ENCODE data around the gene PTPRG. TPM values are rescaled to one million over a fixed set of nuclear protein-coding genes. Genes with fewer than 3 reads are reported as not detected.

PTPRG gene
- total and polyA plus RNA-seq, 2 donors, result 22.7 to 95.3 TPM

GRCh38 chr3:61890167-61890566 is 328.8 kb downstream of the PTPRG start:
- WGBS, result 89% methylated on average over 3 of the region's 3 CpGs
- H3K36me3 ChIP-seq (ENCODE audit: insufficient read depth), result no peaks in the 10 kb centered on the region
- DNase-seq (ENCODE audit: extremely low spot score), result no peak
- H3K4me1 ChIP-seq (ENCODE audit: insufficient read depth), result peaks cover 2% of the 10 kb centered on the region
- H3K4me3 ChIP-seq (ENCODE audit: low read depth, low read length), result no peak overlapping the region
- no peak overlapping the region for H3K27ac ChIP-seq (ENCODE audit: low read depth)

- WGBS, result 93% methylated on average over 2 of the region's 2 CpGs
- Histone ChIP-seq H3K4me3 (ENCODE audit: low read depth, low read length) (no peak overlapping the region), H3K27ac (ENCODE audit: low read depth) (no peak overlapping the region), H3K4me1 (ENCODE audit: insufficient read depth) (peaks cover 4% of the 10 kb centered on the region), H3K36me3 (ENCODE audit: insufficient read depth) (no peaks in the 10 kb centered on the region)
- no peak for DNase-seq (ENCODE audit: extremely low spot score)
Measured at GRCh38 chr3:61890586-61890985, 329.2 kb downstream of the PTPRG start.

GRCh38 chr3:61892891-61893290 is 331.5 kb downstream of the PTPRG start:
- Histone ChIP-seq H3K4me3 (ENCODE audit: low read depth, low read length) (no peak overlapping the region), H3K27ac (ENCODE audit: low read depth) (no peak overlapping the region), H3K4me1 (ENCODE audit: insufficient read depth) (peaks cover 4% of the 10 kb centered on the region), H3K36me3 (ENCODE audit: insufficient read depth) (no peaks in the 10 kb centered on the region)
- no peak for DNase-seq (ENCODE audit: extremely low spot score)
- WGBS, result 83% methylated on average over 4 of the region's 4 CpGs

GRCh38 chr3:61893840-61894566 is 332.6 kb downstream of the PTPRG start:
- no peaks in the 10 kb centered on the region for H3K36me3 ChIP-seq (ENCODE audit: insufficient read depth)
- no peak overlapping the region for H3K4me3 ChIP-seq (ENCODE audit: low read depth, low read length)
- no peak for DNase-seq (ENCODE audit: extremely low spot score)
- 69% methylated on average over 5 of the region's 5 CpGs for WGBS
- peaks cover 4% of the 10 kb centered on the region for H3K4me1 ChIP-seq (ENCODE audit: insufficient read depth)
- no peak overlapping the region for H3K27ac ChIP-seq (ENCODE audit: low read depth)

- Histone ChIP-seq H3K4me3 (ENCODE audit: low read depth, low read length) (no peak overlapping the region), H3K4me1 (ENCODE audit: insufficient read depth) (peaks cover 4% of the 10 kb centered on the region), H3K27ac (ENCODE audit: low read depth) (no peak overlapping the region), H3K36me3 (ENCODE audit: insufficient read depth) (no peaks in the 10 kb centered on the region)
- DNase-seq (ENCODE audit: extremely low spot score), result peak; percentile 59
- 29% methylated on average over 7 of the region's 7 CpGs for WGBS
Measured at GRCh38 chr3:61894988-61895935, 333.9 kb downstream of the PTPRG start.

- no peak for DNase-seq (ENCODE audit: extremely low spot score)
- Histone ChIP-seq H3K4me3 (ENCODE audit: low read depth, low read length) (no peak overlapping the region), H3K27ac (ENCODE audit: low read depth) (no peak overlapping the region), H3K36me3 (ENCODE audit: insufficient read depth) (no peaks in the 10 kb centered on the region), H3K4me1 (ENCODE audit: insufficient read depth) (peaks cover 4% of the 10 kb centered on the region)
- WGBS, result 93% methylated on average over 2 of the region's 2 CpGs
Measured at GRCh38 chr3:61896251-61896650, 334.9 kb downstream of the PTPRG start.

- no peak overlapping the region for H3K27ac ChIP-seq (ENCODE audit: low read depth)
- H3K36me3 ChIP-seq (ENCODE audit: insufficient read depth), result no peaks in the 10 kb centered on the region
- H3K4me1 ChIP-seq (ENCODE audit: insufficient read depth), result peaks cover 4% of the 10 kb centered on the region
- H3K4me3 ChIP-seq (ENCODE audit: low read depth, low read length), result no peak overlapping the region
- WGBS, result 91% methylated on average over 2 of the region's 2 CpGs
- DNase-seq (ENCODE audit: extremely low spot score), result no peak
Measured at GRCh38 chr3:61897848-61898247, 336.5 kb downstream of the PTPRG start.

- H3K27ac ChIP-seq (ENCODE audit: low read depth), result no peak overlapping the region
- peaks cover 4% of the 10 kb centered on the region for H3K4me1 ChIP-seq (ENCODE audit: insufficient read depth)
- no peak overlapping the region for H3K4me3 ChIP-seq (ENCODE audit: low read depth, low read length)
- DNase-seq (ENCODE audit: extremely low spot score), result no peak
- WGBS, result 89% methylated on average over 9 of the region's 9 CpGs
- no peaks in the 10 kb centered on the region for H3K36me3 ChIP-seq (ENCODE audit: insufficient read depth)
Measured at GRCh38 chr3:61899700-61900462, 338.5 kb downstream of the PTPRG start.

GRCh38 chr3:61901496-61901895 is 340.1 kb downstream of the PTPRG start:
- H3K4me1 ChIP-seq (ENCODE audit: insufficient read depth), result no peaks in the 10 kb centered on the region
- DNase-seq (ENCODE audit: extremely low spot score), result no peak
- H3K36me3 ChIP-seq (ENCODE audit: insufficient read depth), result no peaks in the 10 kb centered on the region
- WGBS, result 95% methylated on average over 2 of the region's 2 CpGs
- H3K27ac ChIP-seq (ENCODE audit: low read depth), result no peak overlapping the region
- H3K4me3 ChIP-seq (ENCODE audit: low read depth, low read length), result no peak overlapping the region

- 70% methylated on average over 2 of the region's 2 CpGs for WGBS
- no peak overlapping the region for H3K4me3 ChIP-seq (ENCODE audit: low read depth, low read length)
- no peaks in the 10 kb centered on the region for H3K4me1 ChIP-seq (ENCODE audit: insufficient read depth)
- no peaks in the 10 kb centered on the region for H3K36me3 ChIP-seq (ENCODE audit: insufficient read depth)
- no peak for DNase-seq (ENCODE audit: extremely low spot score)
- H3K27ac ChIP-seq (ENCODE audit: low read depth), result no peak overlapping the region
Measured at GRCh38 chr3:61901986-61902385, 340.6 kb downstream of the PTPRG start.

- Histone ChIP-seq H3K36me3 (ENCODE audit: insufficient read depth) (no peaks in the 10 kb centered on the region), H3K27ac (ENCODE audit: low read depth) (no peak overlapping the region), H3K4me3 (ENCODE audit: low read depth, low read length) (no peak overlapping the region), H3K4me1 (ENCODE audit: insufficient read depth) (no peaks in the 10 kb centered on the region)
- no peak for DNase-seq (ENCODE audit: extremely low spot score)
- WGBS, result 93% methylated on average over 9 of the region's 9 CpGs
Measured at GRCh38 chr3:61903074-61903473, 341.7 kb downstream of the PTPRG start.

- Histone ChIP-seq H3K4me3 (ENCODE audit: low read depth, low read length) (no peak overlapping the region), H3K4me1 (ENCODE audit: insufficient read depth) (no peaks in the 10 kb centered on the region), H3K27ac (ENCODE audit: low read depth) (peak overlapping the region; percentile 32), H3K36me3 (ENCODE audit: insufficient read depth) (peaks cover 2% of the 10 kb centered on the region)
- no peak for DNase-seq (ENCODE audit: extremely low spot score)
- 17% methylated on average over 4 of the region's 4 CpGs for WGBS
Measured at GRCh38 chr3:61903931-61904657, 342.7 kb downstream of the PTPRG start.

GRCh38 chr3:61907210-61907795 is 345.9 kb downstream of the PTPRG start:
- Histone ChIP-seq H3K27ac (ENCODE audit: low read depth) (no peak overlapping the region), H3K4me1 (ENCODE audit: insufficient read depth) (no peaks in the 10 kb centered on the region), H3K4me3 (ENCODE audit: low read depth, low read length) (no peak overlapping the region), H3K36me3 (ENCODE audit: insufficient read depth) (peaks cover 2% of the 10 kb centered on the region)
- DNase-seq (ENCODE audit: extremely low spot score), result no peak
- WGBS, result 77% methylated on average over 7 of the region's 7 CpGs
